ENCODE data around the gene DCBLD1.

DCBLD1 gene

GRCh38 chr6:117456250-117456649 is 26.2 kb upstream of the DCBLD1 start:
- H4K20me1 ChIP-seq (ENCODE audit: insufficient read depth, low read length) = no peaks in the 10 kb centered on the region
- no peaks in the 10 kb centered on the region for H3K27me3 ChIP-seq (ENCODE audit: insufficient read depth, low read length)
- H3K9ac ChIP-seq (ENCODE audit: low read length) = no peak overlapping the region
- no peak overlapping the region for H3K27ac ChIP-seq (ENCODE audit: low read depth, low read length, poor library complexity, severe bottlenecking)
- no peaks in the 10 kb centered on the region for H3K9me3 ChIP-seq (ENCODE audit: low read length)
- H3F3A ChIP-seq (ENCODE audit: insufficient read depth, low read length) = no peaks in the 10 kb centered on the region
- TF ChIP-seq CTCF (IDR thresholded peaks at IDR 0.05; ENCODE audit: low read length) (no peak), EZH2 (IDR thresholded peaks at IDR 0.05; ENCODE audit: borderline replicate concordance, low read length) (no peak)
- H3K4me2 ChIP-seq (ENCODE audit: low read length) = no peak overlapping the region
- H2AFZ ChIP-seq (ENCODE audit: low read length) = no peak overlapping the region
- H3K9me2 ChIP-seq (ENCODE audit: low read depth, low read length) = no peaks in the 10 kb centered on the region
- H3K36me3 ChIP-seq (ENCODE audit: insufficient read depth, low read length) = no peaks in the 10 kb centered on the region
- H3K79me2 ChIP-seq (ENCODE audit: insufficient read depth, low read length) = no peaks in the 10 kb centered on the region
- H3K4me3 ChIP-seq (ENCODE audit: low read depth, low read length, poor library complexity, severe bottlenecking) = no peak overlapping the region
- H3K4me1 ChIP-seq (ENCODE audit: insufficient read depth, low read length, severe bottlenecking) = no peaks in the 10 kb centered on the region

- Histone ChIP-seq H3K9me3 (ENCODE audit: low read length) (no peaks in the 10 kb centered on the region), H3K9me2 (ENCODE audit: low read depth, low read length) (no peaks in the 10 kb centered on the region), H3K36me3 (ENCODE audit: insufficient read depth, low read length) (no peaks in the 10 kb centered on the region), H3K4me2 (ENCODE audit: low read length) (no peak overlapping the region), H3K9ac (ENCODE audit: low read length) (no peak overlapping the region), H3K27ac (ENCODE audit: low read depth, low read length, poor library complexity, severe bottlenecking) (no peak overlapping the region), H3K4me3 (ENCODE audit: low read depth, low read length, poor library complexity, severe bottlenecking) (no peak overlapping the region), H2AFZ (ENCODE audit: low read length) (no peak overlapping the region), H3K79me2 (ENCODE audit: insufficient read depth, low read length) (no peaks in the 10 kb centered on the region), H3K4me1 (ENCODE audit: insufficient read depth, low read length, severe bottlenecking) (no peaks in the 10 kb centered on the region), H4K20me1 (ENCODE audit: insufficient read depth, low read length) (no peaks in the 10 kb centered on the region), H3K27me3 (ENCODE audit: insufficient read depth, low read length) (no peaks in the 10 kb centered on the region), H3F3A (ENCODE audit: insufficient read depth, low read length) (no peaks in the 10 kb centered on the region)
- TF ChIP-seq EZH2 (IDR thresholded peaks at IDR 0.05; ENCODE audit: borderline replicate concordance, low read length) = no peak
- TF ChIP-seq CTCF (IDR thresholded peaks at IDR 0.05; ENCODE audit: low read length) = no peak
These were observed 25.5 kb upstream of the DCBLD1 start for GRCh38 chr6:117456998-117457397.

- no peaks in the 10 kb centered on the region for H3K79me2 ChIP-seq (ENCODE audit: insufficient read depth, low read length)
- no peak overlapping the region for H3K4me3 ChIP-seq (ENCODE audit: low read depth, low read length, poor library complexity, severe bottlenecking)
- no peak overlapping the region for H3K4me2 ChIP-seq (ENCODE audit: low read length)
- no peaks in the 10 kb centered on the region for H3K9me2 ChIP-seq (ENCODE audit: low read depth, low read length)
- H3K9ac ChIP-seq (ENCODE audit: low read length) = no peak overlapping the region
- no peaks in the 10 kb centered on the region for H3F3A ChIP-seq (ENCODE audit: insufficient read depth, low read length)
- H3K36me3 ChIP-seq (ENCODE audit: insufficient read depth, low read length) = no peaks in the 10 kb centered on the region
- no peaks in the 10 kb centered on the region for H4K20me1 ChIP-seq (ENCODE audit: insufficient read depth, low read length)
- H2AFZ ChIP-seq (ENCODE audit: low read length) = no peak overlapping the region
- TF ChIP-seq CTCF (IDR thresholded peaks at IDR 0.05; ENCODE audit: low read length) = no peak
- no peak for TF ChIP-seq EZH2 (IDR thresholded peaks at IDR 0.05; ENCODE audit: borderline replicate concordance, low read length)
- no peaks in the 10 kb centered on the region for H3K9me3 ChIP-seq (ENCODE audit: low read length)
- no peak overlapping the region for H3K27ac ChIP-seq (ENCODE audit: low read depth, low read length, poor library complexity, severe bottlenecking)
- H3K4me1 ChIP-seq (ENCODE audit: insufficient read depth, low read length, severe bottlenecking) = no peaks in the 10 kb centered on the region
- no peaks in the 10 kb centered on the region for H3K27me3 ChIP-seq (ENCODE audit: insufficient read depth, low read length)
These were observed 23.1 kb upstream of the DCBLD1 start for GRCh38 chr6:117459204-117459944.

All from OCI-LY1 (cell line).